Right renal pelvis (tissue), 4 donors: ENCODE data around the gene CDK2AP2. TPM values are rescaled to one million over a fixed set of nuclear protein-coding genes. Genes with fewer than 3 reads are reported as not detected.
"Not testable (repeated sequence)": the region's sequence is repeated elsewhere in the genome, so short reads cannot be mapped to it uniquely, and the experiment has no call there.

ENCODE experiments used
- DNase-seq, 4 donors: peaks; one replicate each; pipeline ENCODE4 v3.0.0-alpha.2; 2013; ENCODE audit warnings: low read depth in 4 of 4, low spot score in 3 of 4, missing footprints in 1 of 4
- polyA plus RNA-seq, 4 donors: library from polyadenylated mRNA; unstranded; fragments of 120-200 nt; gene quantifications; one replicate each; pipeline ENCODE4 v1.2.1, GENCODE V29; 2013; ENCODE audit not compliant: insufficient read length in 4 of 4

Gene CDK2AP2
- polyA plus RNA-seq, 4 donors = 41.6 to 75.9 (median 49.0) TPM

- DNase-seq = no peak
Measured at GRCh38 chr11:67491276-67492068, 16.5 kb downstream of the CDK2AP2 start.

GRCh38 chr11:67490727-67491065, 17.3 kb downstream of the CDK2AP2 start:
- no peak for DNase-seq

GRCh38 chr11:67489885-67490726, 17.9 kb downstream of the CDK2AP2 start:
- no peak for DNase-seq

- no peak for DNase-seq
Measured at GRCh38 chr11:67489203-67489884, 18.6 kb downstream of the CDK2AP2 start.

- DNase-seq = no peak
Measured at GRCh38 chr11:67486481-67487195, 21.3 kb downstream of the CDK2AP2 start.

GRCh38 chr11:67485873-67486361, 22.0 kb downstream of the CDK2AP2 start:
- not testable (repeated sequence) for DNase-seq

GRCh38 chr11:67484847-67485311, 23.1 kb downstream of the CDK2AP2 start:
- no peak for DNase-seq

GRCh38 chr11:67483831-67484665, 23.9 kb downstream of the CDK2AP2 start:
- no peak for DNase-seq

- peak; percentile 95 to 96 (median 96) for DNase-seq
Measured at GRCh38 chr11:67482827-67483798, 24.8 kb downstream of the CDK2AP2 start, which contains the start of gene AIP. Gene AIP, plus strand, starts transcription at chr11:67483026. Its CDS starts 133 bp downstream, at chr11:67483159.

GRCh38 chr11:67482275-67482826, 25.6 kb downstream of the CDK2AP2 start:
- no peak for DNase-seq

GRCh38 chr11:67477344-67478050, 30.5 kb downstream of the CDK2AP2 start:
- DNase-seq = not testable (repeated sequence)

GRCh38 chr11:67476692-67477091, 31.3 kb downstream of the CDK2AP2 start:
- not testable (repeated sequence) for DNase-seq

- no peak for DNase-seq
Measured at GRCh38 chr11:67472882-67473281, 35.1 kb downstream of the CDK2AP2 start.

- DNase-seq = no peak
Measured at GRCh38 chr11:67470337-67471002, 37.5 kb downstream of the CDK2AP2 start.

- no peak for DNase-seq
Measured at GRCh38 chr11:67469508-67469811, 38.5 kb downstream of the CDK2AP2 start.

GRCh38 chr11:67468759-67469507, 39.0 kb downstream of the CDK2AP2 start, which contains the start of gene TMEM134:
Gene TMEM134, minus strand, starts transcription at chr11:67469251. Its CDS starts 59 bp downstream, at chr11:67469192.
- DNase-seq = peak; percentile 80 to 87 (median 81)
